Measurements from ENCODE around the gene PTPN18.
"Not testable (repeated sequence)": the region's sequence is repeated elsewhere in the genome, so short reads cannot be mapped to it uniquely, and the experiment has no call there.

PTPN18 gene

DNA sequence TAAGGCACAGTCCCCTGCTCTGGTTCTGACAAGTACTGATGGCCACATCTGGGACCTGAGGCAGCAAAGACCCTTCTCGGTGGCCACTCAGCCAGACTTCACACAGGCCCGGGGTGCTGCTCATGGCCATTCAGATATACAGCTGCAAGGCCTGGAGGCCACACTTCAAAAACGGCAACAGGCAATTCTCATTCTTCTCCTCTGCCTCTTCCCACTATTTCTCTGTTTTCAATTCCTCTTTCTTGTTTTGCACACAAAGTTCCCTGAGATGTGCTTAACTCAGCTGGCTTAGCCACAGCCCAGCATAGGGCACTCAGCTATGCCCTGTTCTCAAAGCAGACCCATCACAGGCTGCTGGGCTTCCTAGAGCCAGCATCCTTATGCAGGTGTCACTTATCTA lies 29.9 kb downstream of the PTPN18 start:
- DNase-seq = no peak

DNA sequence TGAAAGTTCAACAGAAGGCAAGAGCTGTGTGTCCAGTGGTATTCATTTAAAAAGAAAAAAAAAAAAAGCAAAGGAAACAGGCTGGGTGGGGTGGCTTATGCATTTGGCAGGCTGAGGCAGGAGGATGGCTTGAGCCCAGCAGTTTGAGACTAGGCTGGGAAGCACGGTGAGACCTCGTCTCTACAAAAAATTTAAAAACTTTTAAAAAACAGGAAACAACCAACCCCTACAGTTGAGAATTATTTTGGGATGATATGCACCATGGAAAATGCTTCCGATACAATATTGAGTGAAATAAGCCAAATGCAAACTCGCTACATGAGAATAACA lies 31.2 kb downstream of the PTPN18 start:
- no peak for DNase-seq

DNA sequence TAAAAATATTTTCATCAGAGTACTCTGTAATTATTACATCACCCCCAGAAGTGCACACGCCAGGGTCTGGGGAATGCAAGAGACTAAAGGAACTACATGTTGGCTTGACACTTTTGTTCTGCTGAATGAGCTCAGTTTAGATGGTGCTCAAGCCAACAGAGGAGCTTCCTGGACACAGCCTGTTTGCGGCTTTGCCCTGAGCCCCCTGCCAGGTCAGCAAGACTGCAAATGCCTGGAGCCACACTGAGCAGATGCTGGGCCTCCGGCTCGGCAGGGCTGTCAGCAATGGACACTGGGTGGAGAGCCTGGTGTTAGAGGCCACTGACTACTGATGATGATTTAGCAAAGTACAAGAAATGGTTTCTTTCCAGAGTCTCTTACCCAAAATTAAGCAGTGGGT lies 31.9 kb downstream of the PTPN18 start:
- no peak for DNase-seq

DNA sequence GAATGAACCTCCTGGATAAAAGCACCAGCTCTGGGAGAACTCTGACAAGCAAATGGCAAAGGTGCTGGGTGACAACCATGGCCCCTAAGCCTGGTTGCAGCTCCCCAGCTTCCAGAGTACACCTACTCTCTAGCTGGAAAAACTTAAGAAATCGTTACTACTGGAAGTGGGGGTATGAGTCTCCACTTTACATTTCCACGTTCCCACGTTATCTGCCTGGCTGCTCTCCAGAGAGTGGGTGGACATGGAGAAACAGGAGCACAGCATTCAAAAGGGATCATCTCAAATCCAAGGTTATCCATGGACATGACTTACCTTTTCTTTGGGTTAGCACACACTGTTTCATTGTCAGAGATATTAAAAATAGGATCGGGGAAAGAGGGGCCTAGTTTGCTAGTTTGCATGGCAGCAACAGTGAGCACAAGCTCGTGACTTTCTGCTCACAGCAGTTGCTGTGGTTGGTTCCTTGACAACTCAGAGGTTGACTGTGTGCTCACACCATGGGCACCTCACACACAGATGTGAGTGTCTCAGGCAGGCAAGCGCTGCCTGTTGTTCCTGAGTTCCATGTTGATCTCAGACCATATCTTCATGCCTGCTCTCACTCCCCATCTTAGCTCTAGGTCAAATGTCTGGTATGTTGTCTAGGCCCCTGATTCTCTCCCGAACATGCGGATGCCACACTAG lies 32.5 kb downstream of the PTPN18 start:
- no peak for DNase-seq

DNA sequence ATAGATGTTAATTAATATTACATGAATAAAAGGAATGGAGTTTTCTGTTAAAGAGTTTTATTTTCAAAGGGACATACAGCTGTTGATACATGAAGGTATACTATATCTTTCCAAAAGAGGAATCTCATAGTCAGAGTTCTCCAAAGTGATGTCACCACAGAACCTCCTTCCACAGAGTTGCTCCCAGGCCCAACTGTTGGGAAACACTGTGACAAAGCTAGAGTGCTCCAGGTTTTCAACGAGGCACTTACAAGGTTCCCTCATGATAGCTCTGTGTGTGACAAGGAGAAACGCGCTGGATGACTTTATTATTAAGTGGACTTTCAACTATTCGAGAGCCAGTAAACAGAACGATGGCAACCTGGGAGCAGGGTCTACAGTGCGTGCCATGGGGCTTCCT lies 33.5 kb downstream of the PTPN18 start:
- no peak for DNase-seq

DNA sequence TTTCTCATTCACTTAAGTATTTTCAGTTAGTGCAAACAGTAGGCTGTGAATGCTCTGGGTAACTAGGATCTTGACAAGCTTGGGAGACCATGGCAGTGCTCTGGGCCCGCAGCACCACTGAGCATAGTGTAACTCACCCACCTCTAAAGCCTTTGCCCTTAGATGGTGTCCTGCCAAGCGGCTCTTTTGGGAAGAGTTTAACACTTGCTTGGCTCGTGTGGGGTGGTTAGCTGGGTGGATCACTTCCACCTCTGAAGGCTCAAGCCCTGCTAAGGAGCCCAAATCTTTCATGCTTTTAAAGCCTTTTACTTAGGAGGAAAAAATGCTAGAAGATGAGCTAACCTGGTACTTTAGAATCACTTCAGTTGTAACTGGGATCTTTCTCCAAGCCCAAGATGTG lies 33.9 kb downstream of the PTPN18 start:
- no peak for DNase-seq

DNA sequence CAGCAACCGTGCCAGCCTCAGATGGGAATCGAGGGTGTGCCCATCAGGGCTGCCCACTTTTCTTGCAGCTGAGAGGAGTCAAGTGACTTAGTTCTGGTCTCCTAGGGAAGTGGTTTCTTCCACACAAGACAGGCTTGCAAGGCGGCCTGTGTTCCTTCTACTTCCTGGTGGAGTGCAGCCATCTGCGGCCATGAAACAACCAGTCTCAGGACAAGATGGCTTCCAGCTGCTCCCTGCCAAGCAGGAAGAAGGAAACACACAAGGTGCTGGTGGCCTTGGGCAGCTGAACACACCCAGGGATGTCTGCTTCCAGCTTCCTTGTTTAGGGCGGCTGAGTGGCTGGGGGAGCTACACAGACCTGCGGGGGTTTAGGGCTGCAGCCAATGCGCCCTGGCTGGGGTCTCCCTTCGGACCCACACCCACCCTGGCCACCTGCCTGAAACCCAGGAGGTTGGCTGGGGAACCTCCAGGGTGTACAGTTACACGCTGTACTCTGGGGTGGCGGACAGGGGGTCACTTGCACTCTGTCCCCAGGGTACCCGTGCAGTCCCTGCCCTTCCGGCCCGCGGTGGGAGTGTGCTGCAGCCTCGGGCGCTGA lies 34.7 kb downstream of the PTPN18 start:
- no peak for DNase-seq

DNA sequence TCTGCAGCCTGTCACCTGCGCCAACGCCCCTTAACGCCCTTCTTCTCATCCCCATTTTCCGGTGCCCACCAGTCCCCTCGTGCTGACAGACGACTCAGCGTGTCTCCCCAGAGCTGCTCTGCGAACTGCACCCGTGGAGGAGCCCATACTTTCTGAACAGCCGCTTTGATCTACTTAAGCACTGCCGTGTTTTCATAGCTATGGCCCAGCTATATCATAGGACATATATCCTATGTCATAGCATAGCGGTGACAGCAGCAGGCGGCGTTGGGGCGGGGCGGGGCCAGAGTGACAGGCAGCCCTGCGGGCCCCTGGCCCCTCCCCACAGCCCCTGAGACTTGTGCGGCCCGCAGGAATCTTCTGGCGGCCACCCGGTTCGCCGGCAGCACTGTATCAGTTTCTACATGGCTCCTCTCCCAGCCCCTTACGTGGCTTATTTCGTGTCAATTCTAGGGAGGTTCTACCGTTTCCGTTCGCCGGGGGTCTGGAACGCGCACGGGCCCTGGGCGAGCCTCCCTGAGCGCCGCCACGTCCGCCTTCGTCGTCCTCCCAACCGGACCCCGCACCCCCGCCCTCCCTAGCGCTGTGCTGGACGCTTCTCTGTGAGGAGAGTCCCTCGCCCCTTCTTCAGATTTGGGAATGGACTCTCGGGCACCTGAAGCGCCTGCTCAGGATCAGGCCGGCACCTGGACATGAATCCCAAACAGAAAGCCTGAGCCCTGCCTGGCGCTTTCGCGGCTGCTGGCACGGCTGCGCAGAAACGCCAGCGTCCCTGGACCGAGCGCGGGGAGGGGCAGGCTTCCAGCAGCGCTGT lies 35.4 kb downstream of the PTPN18 start:
- peak; percentile 74 for DNase-seq

DNA sequence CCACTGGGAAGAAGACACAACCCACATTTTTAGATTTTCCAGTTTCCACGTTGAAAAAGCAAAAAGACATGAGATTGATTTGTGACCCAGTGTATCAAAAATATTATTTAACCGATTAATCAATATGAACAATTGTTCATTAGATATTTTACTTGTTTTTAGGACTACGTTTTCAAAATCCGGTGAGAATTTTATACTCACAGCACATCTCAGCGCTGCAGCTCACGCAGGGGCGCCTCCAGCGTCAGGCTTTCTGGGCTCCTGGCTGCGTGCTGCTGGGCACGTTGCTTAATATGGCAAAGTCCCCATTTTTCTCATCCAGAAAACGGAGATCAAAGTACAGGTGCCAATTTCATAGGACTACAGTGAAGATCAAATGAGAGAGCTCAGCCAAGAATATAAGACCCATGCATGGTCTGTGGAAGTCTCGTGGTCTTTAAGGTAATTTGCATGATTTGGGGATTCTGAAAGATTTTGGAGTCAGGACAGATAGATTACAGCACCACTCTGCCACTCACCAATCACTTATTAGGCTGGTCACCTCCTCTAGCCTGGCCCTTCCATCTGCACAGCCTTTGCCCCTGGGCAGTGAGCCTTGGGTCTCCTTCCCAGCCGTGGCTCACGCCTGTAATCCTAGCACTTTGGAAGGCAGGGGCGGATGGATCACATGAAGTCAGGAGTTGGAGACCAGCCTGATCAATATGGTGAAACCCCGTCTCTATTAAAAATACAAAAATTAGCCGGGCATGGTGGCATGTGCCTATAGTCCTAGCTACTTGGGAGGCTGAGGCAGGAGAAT lies 36.2 kb downstream of the PTPN18 start:
- no peak for DNase-seq

DNA sequence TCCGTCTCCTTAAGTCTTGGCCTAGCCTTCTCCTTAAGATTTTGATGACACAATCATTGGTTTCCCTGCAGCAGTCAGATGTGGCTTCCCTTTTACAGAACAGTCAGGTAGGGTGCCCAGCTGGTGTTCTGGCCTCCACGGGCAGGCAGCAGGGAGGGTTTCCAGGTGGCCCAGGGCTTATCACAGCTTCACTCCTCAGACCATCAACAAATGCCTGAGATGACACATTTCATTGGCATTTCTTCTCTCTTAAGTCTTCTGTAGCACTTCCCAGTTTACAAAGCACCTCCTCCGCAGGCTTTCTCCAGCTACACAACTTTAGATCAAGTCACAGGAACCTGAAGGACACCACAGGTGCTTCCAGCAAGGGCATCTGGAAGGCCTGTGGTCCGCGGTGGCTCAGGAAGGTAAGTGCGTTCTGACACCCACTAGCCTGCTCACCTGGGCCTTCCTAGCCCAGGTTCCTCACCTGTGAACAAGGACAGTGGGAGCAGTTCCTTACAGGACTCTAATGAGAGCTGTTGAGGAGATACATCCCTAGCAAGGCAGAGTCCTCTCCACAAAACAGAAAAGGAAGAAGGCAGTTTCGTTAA lies 37.6 kb downstream of the PTPN18 start:
- DNase-seq = no peak

DNA sequence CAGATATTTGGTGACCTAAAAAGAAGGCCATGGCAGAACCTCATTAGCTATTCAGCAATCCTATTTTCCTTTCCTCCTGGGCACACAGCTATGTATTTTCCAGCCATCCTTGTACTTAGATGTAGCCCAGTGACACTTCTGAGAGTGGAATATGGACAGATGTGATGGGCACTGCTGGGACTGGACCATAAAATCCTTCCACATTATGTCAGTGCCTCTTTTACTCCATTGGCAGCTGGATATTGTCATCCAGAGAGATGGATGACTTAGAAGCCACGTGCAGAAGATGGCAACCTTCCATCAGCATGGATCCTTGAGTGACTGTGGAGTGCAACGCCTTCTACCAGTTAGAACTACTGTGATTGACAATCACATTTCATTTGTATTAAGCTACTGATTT lies 50.4 kb downstream of the PTPN18 start:
- DNase-seq = not testable (repeated sequence)

DNA sequence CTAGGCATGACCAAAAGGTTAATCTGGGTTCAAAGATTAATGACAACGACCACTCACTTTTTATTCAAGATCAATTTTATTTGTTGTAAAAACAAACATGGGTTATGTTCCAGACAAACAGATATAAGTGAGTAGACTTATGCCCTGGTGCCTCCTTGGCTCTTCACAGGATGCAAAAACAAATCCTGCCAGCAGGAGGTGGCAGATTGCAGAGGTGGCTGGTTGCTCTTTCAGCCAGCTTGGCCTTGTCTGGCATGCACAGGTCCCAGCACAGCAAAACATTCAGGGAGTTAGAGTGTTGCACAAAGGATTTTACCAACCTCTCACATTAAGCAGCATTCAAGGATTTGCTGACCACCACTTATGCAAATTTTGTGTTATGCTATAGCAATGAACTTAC lies 60.8 kb downstream of the PTPN18 start:
- not testable (repeated sequence) for DNase-seq

DNA sequence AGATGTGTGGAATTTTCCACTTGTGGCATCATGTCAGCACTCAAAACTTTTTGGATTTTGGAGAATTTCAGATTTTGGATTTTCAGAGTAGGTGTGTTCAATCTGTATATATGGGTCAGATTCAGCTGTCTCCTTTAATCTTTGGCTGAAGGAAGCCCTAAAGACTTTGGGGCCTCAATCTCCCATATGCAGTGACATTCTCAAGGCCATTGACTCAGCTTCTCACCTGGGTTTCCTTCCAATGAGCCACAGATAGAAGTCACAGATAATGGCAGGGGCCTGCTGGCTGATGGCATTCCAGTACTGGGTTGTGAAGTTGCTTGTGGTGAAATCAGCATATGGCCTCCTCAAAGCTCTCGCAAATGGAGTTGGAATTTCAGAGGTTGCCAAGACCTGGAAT lies 63.0 kb downstream of the PTPN18 start:
- not testable (repeated sequence) for DNase-seq

Data from activated CD4-positive, CD25-positive, alpha-beta regulatory T cell treated with anti-CD3 and anti-CD28 coated beads, Interleukin-2, amount 50 U/mL, for 72 hours (primary cell).